GM18519 (cell line): ENCODE measurements around the gene BSN.

Experiments
- ATAC-seq: cut with Tn5 transposase; IDR thresholded peaks from one replicate; pipeline ENCODE4 v1.9.1; 2021; ENCODE audit warnings: mild to moderate bottlenecking, moderate library complexity; ENCODE audit not compliant: unreplicated experiment, low FRiP score

Gene BSN

DNA sequence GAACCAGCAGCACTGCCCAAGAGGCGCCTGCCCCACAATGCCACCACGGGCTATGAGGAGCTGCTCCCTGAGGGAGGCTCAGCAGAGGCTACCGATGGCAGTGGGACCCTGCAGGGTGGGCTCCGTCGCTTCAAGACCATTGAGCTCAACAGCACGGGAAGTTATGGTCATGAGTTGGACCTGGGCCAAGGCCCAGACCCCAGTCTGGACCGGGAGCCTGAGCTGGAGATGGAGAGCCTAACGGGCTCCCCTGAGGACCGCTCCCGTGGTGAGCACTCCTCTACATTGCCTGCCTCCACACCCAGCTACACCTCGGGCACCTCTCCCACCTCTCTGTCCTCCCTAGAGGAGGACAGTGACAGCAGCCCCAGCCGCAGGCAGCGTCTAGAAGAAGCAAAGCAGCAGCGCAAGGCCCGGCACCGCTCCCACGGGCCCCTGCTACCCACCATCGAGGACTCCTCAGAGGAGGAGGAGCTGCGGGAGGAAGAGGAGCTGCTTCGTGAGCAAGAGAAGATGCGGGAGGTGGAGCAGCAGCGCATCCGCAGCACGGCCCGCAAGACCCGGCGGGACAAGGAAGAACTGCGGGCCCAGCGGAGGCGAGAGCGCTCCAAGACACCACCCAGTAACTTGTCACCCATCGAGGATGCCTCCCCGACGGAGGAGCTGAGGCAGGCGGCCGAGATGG lies 98.1 kb downstream of the BSN start:
- no peak for ATAC-seq

DNA sequence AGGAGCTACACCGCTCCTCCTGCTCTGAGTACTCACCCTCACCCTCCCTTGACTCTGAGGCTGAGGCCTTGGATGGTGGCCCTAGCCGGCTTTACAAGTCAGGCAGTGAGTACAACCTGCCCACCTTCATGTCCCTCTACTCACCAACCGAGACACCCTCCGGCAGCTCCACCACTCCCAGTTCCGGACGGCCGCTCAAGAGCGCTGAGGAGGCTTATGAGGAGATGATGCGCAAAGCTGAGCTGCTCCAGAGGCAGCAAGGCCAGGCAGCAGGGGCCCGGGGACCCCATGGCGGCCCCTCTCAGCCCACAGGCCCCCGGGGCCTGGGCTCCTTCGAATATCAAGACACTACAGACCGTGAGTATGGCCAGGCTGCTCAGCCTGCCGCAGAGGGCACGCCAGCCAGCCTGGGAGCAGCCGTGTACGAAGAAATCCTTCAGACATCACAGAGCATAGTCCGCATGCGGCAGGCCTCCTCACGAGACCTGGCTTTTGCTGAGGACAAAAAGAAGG lies 98.7 kb downstream of the BSN start:
- ATAC-seq: no peak

DNA sequence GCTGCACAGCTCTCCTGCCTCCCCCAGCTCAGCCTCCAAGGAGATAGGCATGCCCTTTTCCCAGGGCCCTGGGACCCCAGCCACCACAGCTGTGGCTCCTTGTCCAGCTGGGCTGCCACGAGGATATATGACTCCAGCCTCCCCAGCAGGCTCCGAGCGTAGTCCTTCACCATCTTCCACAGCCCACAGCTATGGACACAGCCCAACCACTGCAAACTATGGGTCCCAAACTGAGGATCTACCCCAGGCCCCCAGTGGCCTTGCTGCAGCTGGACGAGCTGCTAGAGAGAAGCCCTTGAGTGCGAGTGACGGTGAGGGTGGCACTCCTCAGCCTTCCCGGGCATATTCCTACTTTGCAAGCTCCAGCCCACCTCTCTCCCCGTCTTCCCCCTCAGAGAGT lies 99.3 kb downstream of the BSN start:
- ATAC-seq: no peak

DNA sequence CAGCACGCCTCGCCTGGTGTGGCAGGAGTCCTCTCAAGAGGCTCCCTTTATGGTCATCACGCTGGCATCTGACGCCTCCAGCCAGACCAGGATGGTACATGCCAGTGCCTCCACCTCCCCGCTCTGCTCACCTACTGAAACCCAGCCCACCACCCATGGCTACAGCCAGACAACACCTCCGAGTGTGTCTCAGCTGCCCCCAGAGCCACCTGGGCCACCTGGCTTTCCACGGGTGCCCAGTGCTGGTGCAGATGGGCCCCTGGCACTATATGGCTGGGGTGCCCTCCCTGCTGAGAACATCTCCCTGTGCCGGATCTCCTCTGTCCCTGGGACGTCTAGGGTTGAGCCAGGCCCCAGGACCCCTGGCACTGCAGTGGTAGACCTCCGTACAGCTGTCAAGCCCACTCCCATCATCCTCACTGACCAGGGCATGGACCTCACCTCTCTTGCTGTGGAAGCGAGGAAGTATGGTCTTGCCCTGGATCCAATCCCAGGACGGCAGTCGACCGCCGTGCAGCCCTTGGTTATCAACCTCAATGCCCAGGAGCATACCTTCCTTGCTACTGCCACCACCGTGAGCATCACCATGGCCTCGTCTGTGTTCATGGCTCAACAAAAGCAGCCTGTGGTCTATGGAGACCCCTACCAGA lies 100.0 kb downstream of the BSN start:
- no peak for ATAC-seq

DNA sequence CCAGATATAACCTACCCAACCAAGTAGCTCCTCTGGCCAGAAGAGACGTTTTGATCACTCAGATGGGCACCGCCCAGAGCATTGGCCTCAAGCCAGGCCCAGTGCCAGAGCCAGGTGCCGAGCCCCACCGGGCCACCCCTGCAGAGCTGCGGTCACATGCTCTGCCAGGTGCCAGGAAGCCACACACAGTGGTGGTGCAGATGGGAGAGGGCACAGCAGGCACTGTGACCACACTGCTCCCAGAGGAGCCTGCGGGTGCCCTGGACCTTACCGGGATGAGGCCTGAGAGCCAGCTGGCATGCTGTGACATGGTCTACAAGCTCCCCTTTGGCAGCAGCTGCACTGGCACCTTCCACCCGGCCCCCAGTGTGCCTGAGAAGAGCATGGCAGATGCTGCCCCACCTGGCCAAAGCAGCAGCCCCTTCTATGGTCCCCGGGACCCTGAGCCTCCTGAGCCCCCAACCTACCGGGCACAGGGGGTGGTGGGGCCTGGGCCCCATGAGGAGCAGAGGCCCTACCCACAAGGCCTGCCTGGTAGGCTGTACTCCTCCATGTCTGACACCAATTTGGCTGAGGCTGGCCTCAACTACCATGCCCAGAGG lies 100.8 kb downstream of the BSN start:
- no peak for ATAC-seq

DNA sequence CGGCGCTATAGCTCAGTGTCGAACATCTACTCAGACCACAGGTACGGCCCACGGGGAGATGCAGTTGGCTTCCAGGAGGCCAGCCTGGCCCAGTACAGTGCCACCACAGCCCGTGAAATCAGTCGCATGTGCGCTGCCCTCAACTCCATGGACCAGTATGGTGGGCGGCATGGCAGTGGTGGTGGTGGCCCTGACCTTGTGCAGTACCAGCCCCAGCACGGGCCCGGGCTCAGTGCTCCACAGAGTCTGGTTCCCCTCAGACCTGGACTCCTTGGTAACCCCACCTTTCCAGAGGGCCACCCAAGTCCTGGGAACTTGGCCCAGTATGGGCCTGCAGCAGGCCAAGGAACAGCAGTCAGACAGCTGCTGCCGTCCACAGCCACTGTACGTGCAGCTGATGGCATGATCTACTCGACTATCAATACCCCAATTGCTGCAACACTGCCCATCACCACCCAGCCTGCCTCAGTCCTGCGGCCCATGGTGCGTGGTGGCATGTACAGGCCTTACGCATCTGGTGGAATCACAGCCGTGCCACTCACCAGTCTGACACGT lies 101.5 kb downstream of the BSN start:
- ATAC-seq: no peak

DNA sequence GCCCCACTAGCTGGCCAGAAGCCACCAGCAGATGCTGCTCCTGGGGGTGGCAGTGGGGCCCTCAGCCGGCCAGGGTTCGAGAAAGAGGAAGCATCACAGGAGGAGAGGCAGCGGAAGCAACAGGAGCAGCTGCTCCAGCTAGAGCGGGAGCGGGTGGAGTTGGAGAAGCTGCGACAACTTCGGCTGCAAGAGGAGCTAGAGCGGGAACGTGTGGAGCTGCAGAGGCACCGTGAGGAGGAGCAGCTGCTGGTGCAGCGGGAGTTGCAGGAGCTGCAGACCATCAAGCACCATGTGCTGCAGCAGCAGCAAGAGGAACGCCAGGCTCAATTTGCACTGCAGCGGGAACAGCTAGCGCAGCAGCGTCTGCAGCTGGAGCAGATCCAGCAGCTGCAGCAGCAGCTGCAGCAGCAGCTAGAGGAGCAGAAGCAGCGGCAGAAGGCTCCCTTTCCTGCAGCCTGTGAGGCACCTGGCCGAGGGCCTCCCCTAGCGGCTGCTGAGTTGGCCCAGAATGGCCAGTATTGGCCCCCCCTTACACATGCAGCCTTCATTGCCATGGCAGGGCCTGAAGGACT lies 102.3 kb downstream of the BSN start:
- no peak for ATAC-seq

- no peak for ATAC-seq
Measured at GRCh38 chr3:49657208-49657915, 103.1 kb downstream of the BSN start.

DNA sequence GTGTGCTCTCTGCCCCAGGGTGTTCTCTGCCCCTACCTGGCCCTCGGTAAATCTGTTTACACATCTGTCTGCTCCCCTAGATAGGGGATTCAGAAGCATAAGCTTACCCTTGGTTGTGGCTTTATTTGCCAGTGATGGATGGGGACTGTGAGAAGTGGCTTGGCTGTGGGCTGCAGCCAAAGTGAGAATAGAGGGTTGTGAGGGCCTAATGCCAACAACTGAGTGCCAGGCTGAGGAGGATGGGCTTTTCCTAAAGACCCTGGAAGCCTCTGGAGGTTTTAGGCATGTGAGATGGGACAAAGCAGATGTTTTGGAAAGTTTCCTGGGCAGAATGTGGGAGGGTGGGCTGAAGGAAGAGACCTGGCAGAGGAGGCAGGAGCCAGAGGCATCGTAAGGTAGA lies 104.4 kb downstream of the BSN start:
- no peak for ATAC-seq

DNA sequence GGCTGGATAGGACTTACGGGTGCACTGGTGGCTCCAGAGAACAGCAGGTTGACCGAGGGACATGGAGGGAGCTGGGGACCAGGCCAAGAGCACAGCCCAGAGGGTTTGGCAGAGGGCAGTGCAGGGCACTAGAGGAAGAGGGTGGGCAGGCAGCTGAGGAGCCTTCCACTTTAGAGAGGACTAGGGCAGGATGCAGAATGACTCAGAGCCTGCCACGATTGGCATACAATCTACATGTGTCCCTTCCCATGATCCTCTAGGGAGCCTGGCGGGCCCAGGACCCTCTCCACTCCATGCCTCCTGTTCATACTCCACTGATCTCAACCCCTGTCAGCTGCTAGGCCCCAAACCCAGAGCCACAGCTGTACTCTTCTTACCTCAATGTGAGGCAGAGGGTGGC lies 105.5 kb downstream of the BSN start:
- no peak for ATAC-seq

DNA sequence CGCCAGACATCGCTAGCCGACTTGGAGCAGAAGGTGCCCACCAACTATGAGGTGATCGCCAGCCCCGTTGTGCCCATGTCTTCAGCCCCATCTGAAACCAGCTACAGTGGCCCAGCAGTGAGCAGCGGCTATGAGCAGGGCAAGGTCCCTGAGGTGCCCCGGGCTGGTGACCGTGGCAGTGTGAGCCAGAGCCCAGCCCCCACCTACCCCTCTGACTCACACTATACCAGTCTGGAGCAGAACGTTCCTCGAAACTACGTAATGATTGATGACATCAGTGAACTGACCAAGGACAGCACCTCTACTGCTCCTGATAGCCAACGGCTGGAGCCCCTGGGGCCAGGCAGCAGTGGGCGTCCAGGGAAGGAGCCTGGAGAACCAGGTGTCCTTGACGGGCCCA lies 107.0 kb downstream of the BSN start:
- no peak for ATAC-seq

DNA sequence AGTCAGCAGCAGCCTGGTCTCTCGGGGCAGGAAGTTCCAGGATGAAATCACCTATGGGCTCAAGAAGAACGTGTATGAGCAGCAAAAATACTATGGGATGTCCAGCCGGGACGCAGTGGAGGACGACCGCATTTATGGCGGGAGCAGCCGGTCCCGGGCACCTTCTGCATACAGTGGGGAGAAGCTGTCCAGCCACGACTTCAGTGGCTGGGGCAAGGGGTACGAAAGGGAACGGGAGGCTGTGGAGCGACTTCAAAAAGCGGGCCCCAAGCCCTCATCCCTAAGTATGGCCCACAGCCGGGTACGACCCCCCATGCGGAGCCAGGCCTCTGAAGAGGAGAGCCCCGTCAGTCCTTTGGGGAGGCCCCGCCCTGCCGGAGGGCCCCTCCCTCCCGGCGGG lies 107.7 kb downstream of the BSN start:
- ATAC-seq: no peak

DNA sequence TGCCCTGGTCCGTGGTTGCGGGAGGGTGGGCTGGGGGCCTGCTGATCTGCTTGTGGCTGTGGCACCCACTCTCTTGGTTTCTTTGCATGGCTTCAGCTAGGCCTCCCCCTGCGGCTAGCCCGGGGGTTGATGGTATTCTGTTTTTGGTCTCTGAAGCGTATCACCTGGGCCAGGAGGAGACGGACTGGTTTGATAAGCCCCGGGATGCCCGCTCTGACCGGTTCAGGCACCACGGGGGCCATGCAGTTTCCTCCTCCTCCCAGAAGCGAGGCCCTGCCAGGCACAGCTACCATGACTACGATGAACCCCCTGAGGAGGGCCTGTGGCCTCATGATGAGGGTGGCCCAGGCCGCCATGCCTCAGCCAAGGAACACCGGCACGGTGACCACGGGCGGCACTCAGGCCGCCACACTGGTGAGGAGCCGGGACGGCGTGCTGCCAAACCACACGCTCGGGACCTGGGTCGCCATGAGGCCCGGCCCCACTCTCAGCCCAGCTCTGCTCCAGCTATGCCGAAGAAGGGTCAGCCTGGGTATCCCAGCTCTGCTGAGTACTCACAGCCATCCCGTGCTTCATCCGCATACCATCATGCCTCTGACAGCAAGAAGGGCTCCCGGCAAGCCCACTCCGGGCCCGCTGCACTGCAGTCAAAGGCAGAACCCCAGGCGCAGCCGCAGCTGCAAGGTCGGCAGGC lies 108.6 kb downstream of the BSN start:
- no peak for ATAC-seq

GRCh38 chr3:49663831-49664230 lies 109.6 kb downstream of the BSN start:
- no peak for ATAC-seq

- ATAC-seq: no peak
Measured at GRCh38 chr3:49664300-49664699, 110.0 kb downstream of the BSN start.

- no peak for ATAC-seq
Measured at GRCh38 chr3:49665822-49666519, 111.7 kb downstream of the BSN start.

- no peak for ATAC-seq
Measured at GRCh38 chr3:49666592-49666991, 112.3 kb downstream of the BSN start.

DNA sequence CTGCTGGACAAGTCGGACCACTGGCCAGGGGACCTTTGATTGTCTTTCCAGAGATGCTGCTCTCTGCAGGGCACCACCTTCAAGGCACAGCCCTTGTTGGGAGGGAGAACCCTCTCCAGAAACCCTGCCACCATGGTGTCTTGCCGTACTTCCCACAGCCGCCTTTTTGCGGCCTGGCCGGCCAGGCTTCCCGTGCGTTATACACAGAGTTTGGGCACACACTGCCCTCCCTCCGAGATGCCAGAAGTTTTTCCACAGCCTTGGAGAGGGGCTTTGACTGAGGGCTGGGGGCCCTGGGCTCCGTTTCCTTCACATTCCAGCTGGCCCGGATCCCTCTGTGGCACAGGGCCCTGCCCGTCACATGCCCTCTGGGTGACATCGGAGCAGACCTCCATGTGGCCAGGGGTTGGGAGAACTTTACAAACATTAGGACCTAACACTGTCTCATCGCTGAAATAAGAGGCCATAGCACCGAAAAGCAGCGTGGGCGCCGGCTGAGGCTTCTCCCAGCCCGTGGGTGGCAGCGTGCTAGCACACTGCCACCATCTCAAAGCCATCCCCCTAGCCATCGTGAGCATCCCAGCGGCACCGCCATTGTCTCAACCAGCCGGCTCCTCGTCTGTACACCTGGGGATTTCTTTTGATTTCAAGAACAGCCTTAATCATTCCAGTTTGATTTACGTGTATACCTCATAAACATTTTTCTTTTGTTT lies 113.6 kb downstream of the BSN start:
- ATAC-seq: no peak

- no peak for ATAC-seq
Measured at GRCh38 chr3:49668414-49668797, 114.1 kb downstream of the BSN start.
